Ramos (cell line): ENCODE results near the gene MMP25.
"Not testable (repeated sequence)": the region's sequence is repeated elsewhere in the genome, so short reads cannot be mapped to it uniquely, and the experiment has no call there.

ENCODE experiments used
- in situ Hi-C: fragments of 300-500 bp; cut with MboI; formaldehyde crosslinking; loops from one replicate; pipeline ENCODE4 v1.14.3; 2022; ENCODE audit warnings: low sequenced_read_pairs; ENCODE audit not compliant: unreplicated experiment

The MMP25 gene

GRCh38 chr16:3053330-3053710 lies 7.0 kb downstream of the MMP25 start:
- in situ Hi-C loops = not testable (repeated sequence)

- in situ Hi-C loops = no loop called here
Measured at GRCh38 chr16:3054965-3055733, 8.8 kb downstream of the MMP25 start.

DNA sequence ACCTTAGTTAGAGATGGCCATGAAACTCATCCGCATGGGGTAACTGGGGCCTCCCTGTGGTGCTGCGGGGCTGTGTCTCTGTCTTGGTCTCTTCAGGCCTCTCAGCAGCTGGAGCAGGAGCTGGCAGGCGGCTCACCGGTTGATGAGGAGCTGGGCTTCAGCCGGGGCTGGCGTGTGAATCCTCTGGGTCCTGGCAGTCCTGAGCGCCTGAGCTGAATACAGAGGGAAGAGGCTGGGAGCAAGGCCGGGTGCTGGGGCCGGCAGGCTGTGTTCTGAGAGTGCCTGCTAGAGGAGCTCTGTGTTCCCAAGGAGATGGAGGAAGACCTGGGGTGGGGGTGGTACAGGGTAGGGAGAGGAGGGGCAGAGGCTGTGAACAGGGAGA lies 9.4 kb downstream of the MMP25 start:
- in situ Hi-C loops = not testable (repeated sequence)

DNA sequence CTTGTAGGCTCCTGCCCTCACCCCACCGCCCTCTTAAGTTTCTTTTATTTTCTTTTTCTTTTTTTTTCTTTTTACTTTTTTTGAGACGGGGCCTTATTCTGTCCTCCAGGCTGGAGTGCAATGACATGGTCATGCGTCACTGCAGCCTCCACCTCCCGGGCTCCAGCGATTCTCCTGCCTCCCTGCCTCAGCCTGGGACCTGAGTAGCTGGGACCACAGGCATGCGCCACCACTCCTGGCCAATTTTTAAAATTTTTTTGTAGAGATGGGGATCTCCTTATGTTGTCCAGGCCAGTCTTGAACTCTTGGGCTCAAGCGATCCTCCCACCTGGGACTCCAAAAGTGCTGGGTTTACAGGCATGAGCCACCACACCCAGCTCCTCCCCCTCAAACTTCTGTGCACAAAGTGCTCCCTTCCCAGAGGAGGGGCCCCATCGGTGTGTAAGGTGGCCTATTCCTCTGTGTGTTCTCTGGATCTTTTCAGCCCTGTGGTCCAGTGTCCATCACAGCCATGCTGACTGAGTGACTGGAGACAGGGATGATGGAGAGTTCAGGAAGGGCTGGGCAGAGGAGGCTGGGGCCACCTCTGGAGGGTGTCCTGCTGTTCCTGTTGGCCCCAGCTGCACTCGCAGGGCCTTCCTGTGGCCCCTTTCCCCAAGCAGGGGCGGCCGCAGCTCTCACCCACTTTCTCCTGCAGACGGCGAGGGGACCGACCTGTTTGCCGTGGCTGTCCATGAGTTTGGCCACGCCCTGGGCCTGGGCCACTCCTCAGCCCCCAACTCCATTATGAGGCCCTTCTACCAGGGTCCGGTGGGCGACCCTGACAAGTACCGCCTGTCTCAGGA lies 10.2 kb downstream of the MMP25 start:
- in situ Hi-C loops = no loop called here

GRCh38 chr16:3057181-3058138 lies 11.1 kb downstream of the MMP25 start:
- in situ Hi-C loops = no loop called here

GRCh38 chr16:3058139-3059030 lies 12.0 kb downstream of the MMP25 start:
- in situ Hi-C loops = no loop called here

- in situ Hi-C loops = no loop called here
Measured at GRCh38 chr16:3059041-3059722, 12.8 kb downstream of the MMP25 start.

DNA sequence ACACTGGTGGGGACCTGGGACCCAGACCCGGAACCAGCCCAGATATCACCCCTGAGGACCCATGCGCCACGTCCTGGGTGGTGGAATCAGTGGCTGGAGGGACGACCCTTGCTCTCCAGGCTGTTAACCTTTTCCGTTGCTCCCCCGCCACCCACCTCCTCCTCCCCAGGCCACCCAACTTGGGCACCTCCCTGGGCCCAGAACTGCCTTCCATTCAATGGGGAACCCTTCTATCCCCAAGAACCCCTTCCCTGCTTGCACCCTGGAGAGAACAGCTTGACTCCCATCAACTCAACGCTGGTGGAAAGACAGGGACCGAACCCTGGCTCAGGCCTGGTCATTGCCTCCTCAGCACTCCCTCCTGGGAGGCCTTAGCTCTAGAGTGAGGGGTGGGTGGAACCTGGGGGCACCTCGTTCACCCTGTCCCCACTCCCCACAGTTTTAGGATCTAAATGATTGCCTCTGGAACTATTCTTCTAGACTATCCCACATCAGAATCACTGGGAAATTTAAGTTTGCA lies 13.4 kb downstream of the MMP25 start:
- in situ Hi-C loops = no loop called here

GRCh38 chr16:3060339-3061127 lies 14.2 kb downstream of the MMP25 start:
- in situ Hi-C loops = no loop called here

DNA sequence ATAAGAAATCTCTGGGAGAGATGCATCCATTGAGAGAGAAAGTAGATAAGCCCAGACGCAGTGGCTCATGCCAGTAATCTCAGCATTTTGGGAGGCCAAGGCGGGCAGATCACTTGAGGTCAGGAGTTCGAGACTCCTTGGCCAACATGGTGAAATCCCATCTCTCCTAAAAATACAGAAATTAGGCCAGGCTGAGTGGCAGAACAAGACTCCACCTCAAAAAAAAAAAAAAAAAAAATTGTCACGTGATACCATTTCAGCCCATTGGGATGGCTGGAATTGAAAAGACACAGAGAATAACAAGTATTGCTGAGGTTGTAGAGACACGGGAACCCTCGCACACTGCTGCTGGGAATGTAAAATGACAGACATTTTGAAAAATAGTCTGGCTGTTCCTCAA lies 16.2 kb downstream of the MMP25 start:
- in situ Hi-C loops = no loop called here

- in situ Hi-C loops = no loop called here
Measured at GRCh38 chr16:3063625-3064386, 17.4 kb downstream of the MMP25 start.

DNA sequence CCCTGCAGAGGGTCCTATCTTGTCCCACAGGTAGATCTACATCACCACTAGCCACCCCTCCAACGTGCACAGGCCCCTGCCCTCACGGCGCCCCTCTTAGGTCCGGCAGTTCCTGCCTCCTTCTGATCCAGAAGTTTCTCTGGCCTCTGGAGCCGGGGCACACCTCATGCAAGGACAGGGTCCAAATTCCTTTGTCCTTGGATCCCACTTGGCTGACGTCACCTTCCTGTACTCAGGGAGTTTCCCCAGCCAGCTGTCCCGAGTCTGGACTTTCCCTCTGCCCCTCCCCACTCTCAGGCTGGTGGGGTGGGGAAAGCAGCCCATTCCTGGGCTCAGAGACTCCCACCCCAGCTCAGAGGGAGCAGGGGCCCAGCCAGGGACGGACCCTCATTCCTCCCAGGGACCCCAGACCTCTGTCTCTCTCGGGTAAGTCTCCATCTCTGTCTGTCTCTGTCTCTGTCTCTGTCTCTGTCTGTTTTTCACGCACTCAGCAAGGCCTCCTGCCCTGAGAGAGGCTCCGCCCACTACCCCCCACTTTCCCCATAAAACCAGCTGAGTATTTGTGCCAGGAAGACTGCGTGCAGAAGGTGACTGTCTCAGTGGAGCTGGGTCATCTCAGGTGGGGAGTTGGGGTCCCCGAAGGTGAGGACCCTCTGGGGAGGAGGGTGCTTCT lies 18.8 kb downstream of the MMP25 start, which contains the start of gene IL32:
TSS of gene IL32 (plus strand) at position 572 of the 673 bp plus-strand sequence. CDS start 172 bp downstream, outside the sequence.
- in situ Hi-C loops = no loop called here

- in situ Hi-C loops = no loop called here
Measured at GRCh38 chr16:3065742-3066439, 19.5 kb downstream of the MMP25 start.

DNA sequence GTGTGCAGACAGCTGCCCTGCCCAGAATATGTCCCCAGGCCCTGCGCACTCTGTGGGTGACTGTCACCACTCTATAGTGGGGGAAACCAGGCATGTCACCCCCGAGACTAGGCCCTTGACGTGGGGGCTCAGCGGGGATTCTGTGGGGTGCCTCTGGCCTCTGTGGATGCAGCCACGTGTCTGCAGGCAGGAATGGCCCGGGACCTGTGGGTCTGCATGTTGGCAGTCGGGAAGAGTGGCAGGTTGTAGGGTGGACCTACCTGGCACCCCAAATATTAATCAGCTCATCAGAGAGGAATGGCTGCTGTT lies 20.0 kb downstream of the MMP25 start:
- in situ Hi-C loops = no loop called here

GRCh38 chr16:3068487-3068886 lies 22.1 kb downstream of the MMP25 start:
- in situ Hi-C loops = no loop called here

DNA sequence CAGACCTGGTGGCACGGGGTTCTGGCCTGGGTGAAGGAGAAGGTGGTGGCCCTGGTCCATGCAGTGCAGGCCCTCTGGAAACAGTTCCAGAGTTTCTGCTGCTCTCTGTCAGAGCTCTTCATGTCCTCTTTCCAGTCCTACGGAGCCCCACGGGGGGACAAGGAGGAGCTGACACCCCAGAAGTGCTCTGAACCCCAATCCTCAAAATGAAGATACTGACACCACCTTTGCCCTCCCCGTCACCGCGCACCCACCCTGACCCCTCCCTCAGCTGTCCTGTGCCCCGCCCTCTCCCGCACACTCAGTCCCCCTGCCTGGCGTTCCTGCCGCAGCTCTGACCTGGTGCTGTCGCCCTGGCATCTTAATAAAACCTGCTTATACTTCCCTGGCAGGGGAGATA lies 22.8 kb downstream of the MMP25 start:
- in situ Hi-C loops = not testable (repeated sequence)
